Suprapubic skin (tissue), 4 donors: ENCODE data around the gene CCDC70. TPM values are rescaled to one million over a fixed set of nuclear protein-coding genes. Genes with fewer than 3 reads are reported as not detected.
"Not testable (repeated sequence)": the region's sequence is repeated elsewhere in the genome, so short reads cannot be mapped to it uniquely, and the experiment has no call there.

ENCODE experiments used
- DNase-seq, 2 donors: peaks; one replicate each; pipeline ENCODE4 v3.0.0-alpha.2; 2019; ENCODE audit warnings: low spot score in 2 of 2
- H3K27ac ChIP-seq: fragments of 200-600 bp; sonication (generic); one replicate; pipeline ENCODE4 v1.5.1; 2019
- H3K27me3 ChIP-seq: fragments of 200-600 bp; sonication (generic); one replicate; pipeline ENCODE4 v1.5.1; 2019
- H3K36me3 ChIP-seq: fragments of 200-600 bp; sonication (generic); one replicate; pipeline ENCODE4 v1.5.1; 2019
- H3K4me1 ChIP-seq: fragments of 200-600 bp; sonication (generic); one replicate; pipeline ENCODE4 v1.5.1; 2019
- H3K4me3 ChIP-seq: fragments of 200-600 bp; sonication (generic); one replicate; pipeline ENCODE4 v1.5.1; 2019; ENCODE audit warnings: mild to moderate bottlenecking
- H3K9me3 ChIP-seq: fragments of 200-600 bp; sonication (generic); one replicate; pipeline ENCODE4 v1.5.1; 2019
- CTCF ChIP-seq, 2 donors: fragments of 200-600 bp in 1 of 2; fragments of 450-650 bp in 1 of 2; sonication (generic) in 1 of 2; IDR thresholded peaks; one replicate each; pipeline ENCODE4 v1.5.1; 2016 to 2019; ENCODE audit warnings: antibody characterized with exemption in 2 of 2, mild to moderate bottlenecking in 1 of 2, moderate library complexity in 1 of 2
- EP300 ChIP-seq: sonication (generic); formaldehyde crosslinking; IDR thresholded peaks from one replicate; pipeline ENCODE4 v1.6.1; 2017; ENCODE audit warnings: antibody characterized with exemption
- POLR2A ChIP-seq, 2 donors: fragments of 450-650 bp; IDR thresholded peaks; one replicate each; pipeline ENCODE4 v1.6.1; 2017; ENCODE audit warnings: antibody characterized with exemption in 2 of 2, mild to moderate bottlenecking in 2 of 2, moderate library complexity in 2 of 2
- POLR2AphosphoS5 ChIP-seq, 3 donors: sonication (generic); formaldehyde crosslinking; IDR thresholded peaks; one replicate each; pipeline ENCODE4 v1.6.1; 2017; ENCODE audit warnings: antibody characterized with exemption in 3 of 3
- WGBS: methylation state at CpG from one replicate; pipeline ENCODE4 v1.1.5; 2018; 5-methylcytosine and 5-hydroxymethylcytosine counted together
- total RNA-seq, 4 donors: library from RNA; depleted of rRNA; stranded (reverse); fragments of >200 nt; gene quantifications; one replicate each; pipeline ENCODE4 v1.1.0, GENCODE V29; 2016

Gene CCDC70
- total RNA-seq, 4 donors from 2014 or later: not detected

DNA sequence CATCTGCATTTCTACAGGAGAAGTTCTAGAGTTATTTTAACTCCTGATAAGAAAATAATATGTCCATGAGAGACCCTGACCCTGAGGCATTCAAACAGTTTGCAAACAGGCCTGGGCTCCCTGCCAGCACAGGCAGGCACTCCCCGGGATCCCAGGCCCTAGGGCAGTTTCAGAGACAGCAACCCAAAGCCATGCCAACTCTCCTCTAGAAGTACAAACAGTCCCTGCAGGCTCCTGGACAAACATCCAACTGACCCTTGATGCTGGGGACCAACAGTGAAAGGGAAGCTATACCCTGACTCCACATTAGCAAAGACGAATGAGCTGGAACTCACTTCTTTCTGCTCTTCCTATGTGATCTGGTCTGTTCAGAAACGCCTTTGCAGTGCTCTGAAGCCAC is 44.8 kb downstream of the CCDC70 start:
- WGBS: 65% methylated on average over 3 of the region's 3 CpGs
- Histone ChIP-seq H3K9me3 (no peaks in the 10 kb centered on the region), H3K36me3 (no peaks in the 10 kb centered on the region), H3K27me3 (no peaks in the 10 kb centered on the region), H3K4me3 (no peak overlapping the region), H3K27ac (no peak overlapping the region), H3K4me1 (no peaks in the 10 kb centered on the region)
- TF ChIP-seq POLR2AphosphoS5 (IDR thresholded peaks at IDR 0.05) (no peak), CTCF (IDR thresholded peaks at IDR 0.05) (no peak), EP300 (no peak), POLR2A (IDR thresholded peaks at IDR 0.05) (no peak)
- DNase-seq: peak in 1 of 2 donors; percentile 55

- peak in 1 of 2 donors; percentile 13 for DNase-seq
- Histone ChIP-seq H3K27ac (no peak overlapping the region), H3K9me3 (no peaks in the 10 kb centered on the region), H3K4me1 (no peaks in the 10 kb centered on the region), H3K36me3 (no peaks in the 10 kb centered on the region), H3K4me3 (no peak overlapping the region), H3K27me3 (no peaks in the 10 kb centered on the region)
- WGBS: 88% methylated on average over 8 of the region's 8 CpGs
- TF ChIP-seq POLR2A (IDR thresholded peaks at IDR 0.05): no peak
- no peak for TF ChIP-seq EP300
- TF ChIP-seq CTCF (IDR thresholded peaks at IDR 0.05): no peak
- TF ChIP-seq POLR2AphosphoS5 (IDR thresholded peaks at IDR 0.05): no peak
These were observed 45.4 kb downstream of the CCDC70 start for GRCh38 chr13:51907040-51907732.

- H3K36me3 ChIP-seq, H3K4me3 ChIP-seq, DNase-seq, H3K4me1 ChIP-seq, H3K27ac ChIP-seq, H3K9me3 ChIP-seq, H3K27me3 ChIP-seq: not testable (repeated sequence)
- 90% methylated on average over 5 of the region's 5 CpGs for whole genome bisulfite sequencing
These were observed 47.5 kb downstream of the CCDC70 start for GRCh38 chr13:51909265-51909664.

DNA sequence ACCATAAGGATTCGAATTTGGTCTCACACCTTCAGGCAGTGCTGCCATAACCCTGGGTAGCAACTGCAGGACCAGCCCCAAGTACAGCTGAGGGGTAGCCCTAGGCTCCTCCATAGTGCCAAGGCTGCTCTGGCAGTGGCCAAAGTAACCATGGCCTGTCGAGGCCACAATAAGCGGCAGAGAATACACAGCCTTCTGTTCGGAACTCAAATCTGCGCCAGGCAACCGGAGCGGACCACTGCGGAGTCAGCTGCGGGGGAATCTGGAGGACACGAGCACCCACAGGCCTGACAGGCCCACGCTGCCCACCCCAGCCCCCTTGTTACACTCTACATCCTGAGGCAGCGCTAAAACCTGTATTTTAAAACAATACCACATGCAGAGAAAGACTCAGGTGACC is 48.7 kb downstream of the CCDC70 start:
- DNase-seq: peak in 1 of 2 donors; percentile 53
- no peak overlapping the region for H3K27ac ChIP-seq
- H3K27me3 ChIP-seq: no peaks in the 10 kb centered on the region
- no peak overlapping the region for H3K4me3 ChIP-seq
- H3K9me3 ChIP-seq: no peaks in the 10 kb centered on the region
- H3K36me3 ChIP-seq: no peaks in the 10 kb centered on the region
- no peaks in the 10 kb centered on the region for H3K4me1 ChIP-seq
- 84% methylated on average over 8 of the region's 12 CpGs for WGBS
- TF ChIP-seq POLR2AphosphoS5 (IDR thresholded peaks at IDR 0.05) (no peak), POLR2A (IDR thresholded peaks at IDR 0.05) (no peak), CTCF (IDR thresholded peaks at IDR 0.05) (no peak), EP300 (no peak)

DNA sequence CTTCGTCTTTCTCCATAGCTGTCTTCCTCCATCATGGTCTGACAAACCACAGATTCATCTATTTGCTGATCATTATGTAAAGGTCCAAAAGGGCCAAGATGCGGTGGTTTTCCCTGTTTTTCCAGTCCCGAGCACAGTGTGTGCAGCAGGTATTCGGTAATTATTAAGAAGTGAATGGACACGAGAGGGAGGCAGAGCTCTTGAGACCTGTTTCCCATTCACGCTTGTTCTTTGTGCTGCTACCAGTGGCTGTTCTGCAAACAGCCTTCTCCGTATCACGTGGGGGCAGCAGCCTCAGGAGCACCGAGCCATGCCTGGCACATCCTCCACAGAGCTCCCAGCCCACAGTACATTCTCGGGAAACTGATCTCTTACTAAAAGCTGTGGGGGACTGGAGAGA is 50.3 kb downstream of the CCDC70 start:
- Histone ChIP-seq H3K27me3 (no peaks in the 10 kb centered on the region), H3K4me1 (no peaks in the 10 kb centered on the region), H3K27ac (no peak overlapping the region), H3K9me3 (no peaks in the 10 kb centered on the region), H3K4me3 (no peak overlapping the region), H3K36me3 (no peaks in the 10 kb centered on the region)
- TF ChIP-seq POLR2A (IDR thresholded peaks at IDR 0.05) (no peak), POLR2AphosphoS5 (IDR thresholded peaks at IDR 0.05) (no peak), EP300 (no peak), CTCF (IDR thresholded peaks at IDR 0.05) (no peak)
- DNase-seq: peak in 1 of 2 donors; percentile 40
- 56% methylated on average over 10 of the region's 10 CpGs for WGBS
